Measurements from ENCODE around the gene SLC12A1. TPM values are rescaled to one million over a fixed set of nuclear protein-coding genes. Genes with fewer than 3 reads are reported as not detected.
A peak's percentile ranks its signal among the peaks of the same experiment; 100 is the strongest.

SLC12A1 gene
- total RNA-seq, 2 donors from 2014 or later: not detected

- no peaks in the 10 kb centered on the region for H3K9me3 ChIP-seq (ENCODE audit: control insufficient read depth, low read length)
- TF ChIP-seq, protein P1, sequence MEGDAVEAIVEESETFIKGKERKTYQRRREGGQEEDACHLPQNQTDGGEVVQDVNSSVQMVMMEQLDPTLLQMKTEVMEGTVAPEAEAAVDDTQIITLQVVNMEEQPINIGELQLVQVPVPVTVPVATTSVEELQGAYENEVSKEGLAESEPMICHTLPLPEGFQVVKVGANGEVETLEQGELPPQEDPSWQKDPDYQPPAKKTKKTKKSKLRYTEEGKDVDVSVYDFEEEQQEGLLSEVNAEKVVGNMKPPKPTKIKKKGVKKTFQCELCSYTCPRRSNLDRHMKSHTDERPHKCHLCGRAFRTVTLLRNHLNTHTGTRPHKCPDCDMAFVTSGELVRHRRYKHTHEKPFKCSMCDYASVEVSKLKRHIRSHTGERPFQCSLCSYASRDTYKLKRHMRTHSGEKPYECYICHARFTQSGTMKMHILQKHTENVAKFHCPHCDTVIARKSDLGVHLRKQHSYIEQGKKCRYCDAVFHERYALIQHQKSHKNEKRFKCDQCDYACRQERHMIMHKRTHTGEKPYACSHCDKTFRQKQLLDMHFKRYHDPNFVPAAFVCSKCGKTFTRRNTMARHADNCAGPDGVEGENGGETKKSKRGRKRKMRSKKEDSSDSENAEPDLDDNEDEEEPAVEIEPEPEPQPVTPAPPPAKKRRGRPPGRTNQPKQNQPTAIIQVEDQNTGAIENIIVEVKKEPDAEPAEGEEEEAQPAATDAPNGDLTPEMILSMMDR (conservative IDR thresholded peaks at IDR 0.05): no peak
These were observed 31.0 kb upstream of the SLC12A1 start for GRCh38 chr15:48175126-48175525.

GRCh38 chr15:48176112-48176511 lies 30.0 kb upstream of the SLC12A1 start:
- peaks cover 4% of the 10 kb centered on the region for H3K4me1 ChIP-seq (ENCODE audit: control insufficient read depth, insufficient read depth, low read length)
- H3K9me3 ChIP-seq (ENCODE audit: control insufficient read depth, low read length): no peaks in the 10 kb centered on the region
- no peak overlapping the region for H3K27ac Mint-ChIP-seq
- no peak overlapping the region for H3K27ac ChIP-seq (ENCODE audit: low read depth, low read length)
- DNase-seq: no peak
- peaks cover 3% of the 10 kb centered on the region for H3K4me1 Mint-ChIP-seq
- H3K4me3 ChIP-seq (ENCODE audit: low read length): peak overlapping the region; percentile 84
- 90% methylated on average over 3 of the region's 4 CpGs; no CpG with 5 or more reads in 1 of the 2 experiments for WGBS, 2 experiments (ENCODE audit: insufficient coverage in 1 of 2, insufficient read length in 1 of 2)
- H3K4me3 Mint-ChIP-seq: no peak overlapping the region
- no peak overlapping the region for H3K9ac ChIP-seq (ENCODE audit: extremely low read depth, low read length, poor library complexity, severe bottlenecking)
- no peaks in the 10 kb centered on the region for H3K27me3 ChIP-seq (ENCODE audit: control insufficient read depth, insufficient read depth, low read length, poor library complexity, severe bottlenecking)
- H3K36me3 ChIP-seq (ENCODE audit: control insufficient read depth, insufficient read depth, low read length): no peaks in the 10 kb centered on the region
- H3K27me3 Mint-ChIP-seq (ENCODE audit: insufficient read depth): peaks cover 3% of the 10 kb centered on the region
- TF ChIP-seq, protein P1 (conservative IDR thresholded peaks at IDR 0.05): no peak
- peaks cover 6% of the 10 kb centered on the region for H3K36me3 Mint-ChIP-seq (ENCODE audit: low read depth)
- peaks cover 10% of the 10 kb centered on the region for H3K9me3 Mint-ChIP-seq

More at GRCh38 chr15:48175126-48175525, 31.0 kb upstream of the SLC12A1 start:
- no peak overlapping the region for H3K9ac ChIP-seq (ENCODE audit: extremely low read depth, low read length, poor library complexity, severe bottlenecking)
- Mint-ChIP-seq H3K27ac (no peak overlapping the region), H3K9me3 (peaks cover 10% of the 10 kb centered on the region), H3K36me3 (ENCODE audit: low read depth) (peaks cover 6% of the 10 kb centered on the region), H3K4me1 (peaks cover 9% of the 10 kb centered on the region), H3K4me3 (no peak overlapping the region), H3K27me3 (ENCODE audit: insufficient read depth) (peaks cover 3% of the 10 kb centered on the region)
- peaks cover 10% of the 10 kb centered on the region for H3K4me1 ChIP-seq (ENCODE audit: control insufficient read depth, insufficient read depth, low read length)
- no peaks in the 10 kb centered on the region for H3K36me3 ChIP-seq (ENCODE audit: control insufficient read depth, insufficient read depth, low read length)
- H3K27me3 ChIP-seq (ENCODE audit: control insufficient read depth, insufficient read depth, low read length, poor library complexity, severe bottlenecking): no peaks in the 10 kb centered on the region
- H3K4me3 ChIP-seq (ENCODE audit: low read length): no peak overlapping the region
- 96 to 100% methylated on average over 3 of the region's 3 CpGs for WGBS, 2 experiments (ENCODE audit: insufficient coverage in 1 of 2, insufficient read length in 1 of 2)
- DNase-seq: no peak
- H3K27ac ChIP-seq (ENCODE audit: low read depth, low read length): no peak overlapping the region

DNA sequence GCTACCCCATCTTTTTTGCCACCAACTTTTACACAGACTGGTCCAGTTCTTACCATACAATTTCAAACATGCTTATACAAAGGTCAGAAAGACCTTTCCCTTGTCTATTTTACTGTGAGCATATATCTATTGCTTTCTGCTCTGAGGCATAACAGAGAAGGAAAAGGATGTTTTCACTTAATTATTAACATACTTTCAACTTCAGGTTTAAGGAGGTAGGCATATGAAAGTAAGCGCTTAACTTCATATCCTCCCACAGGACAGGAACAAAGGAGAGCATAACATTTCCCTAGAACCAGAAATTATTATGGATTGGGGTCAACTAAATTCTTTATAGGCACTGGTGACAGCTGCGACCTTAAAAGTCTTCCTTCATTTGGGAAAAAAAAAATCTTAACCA lies 29.1 kb upstream of the SLC12A1 start:
- H3K4me3 ChIP-seq (ENCODE audit: low read length): peak overlapping the region; percentile 84
- H3K27me3 Mint-ChIP-seq (ENCODE audit: insufficient read depth): peaks cover 3% of the 10 kb centered on the region
- no peak overlapping the region for H3K27ac Mint-ChIP-seq
- H3K27ac ChIP-seq (ENCODE audit: low read depth, low read length): peak overlapping the region; percentile 97
- no peak for DNase-seq
- H3K9ac ChIP-seq (ENCODE audit: extremely low read depth, low read length, poor library complexity, severe bottlenecking): peak overlapping the region; percentile 76
- peak overlapping the region; percentile 73 for H3K4me3 Mint-ChIP-seq
- H3K27me3 ChIP-seq (ENCODE audit: control insufficient read depth, insufficient read depth, low read length, poor library complexity, severe bottlenecking): no peaks in the 10 kb centered on the region
- no peaks in the 10 kb centered on the region for H3K9me3 ChIP-seq (ENCODE audit: control insufficient read depth, low read length)
- H3K36me3 ChIP-seq (ENCODE audit: control insufficient read depth, insufficient read depth, low read length): no peaks in the 10 kb centered on the region
- peaks cover 3% of the 10 kb centered on the region for H3K4me1 ChIP-seq (ENCODE audit: control insufficient read depth, insufficient read depth, low read length)
- peaks cover 8% of the 10 kb centered on the region for H3K9me3 Mint-ChIP-seq
- 17 to 63% methylated on average over 1 to 2 of the region's 2 CpGs for WGBS, 2 experiments (ENCODE audit: insufficient coverage in 1 of 2, insufficient read length in 1 of 2)
- peaks cover 3% of the 10 kb centered on the region for H3K4me1 Mint-ChIP-seq
- TF ChIP-seq, protein P1 (conservative IDR thresholded peaks at IDR 0.05): no peak
- peaks cover 6% of the 10 kb centered on the region for H3K36me3 Mint-ChIP-seq (ENCODE audit: low read depth)

Measured in endodermal cell (in vitro differentiated cells).